ENCODE results near the gene LENEP. TPM values are rescaled to one million over a fixed set of nuclear protein-coding genes. Genes with fewer than 3 reads are reported as not detected.

The LENEP gene, protein sequence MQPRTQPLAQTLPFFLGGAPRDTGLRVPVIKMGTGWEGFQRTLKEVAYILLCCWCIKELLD
- total RNA-seq, result 0.54 TPM

DNA sequence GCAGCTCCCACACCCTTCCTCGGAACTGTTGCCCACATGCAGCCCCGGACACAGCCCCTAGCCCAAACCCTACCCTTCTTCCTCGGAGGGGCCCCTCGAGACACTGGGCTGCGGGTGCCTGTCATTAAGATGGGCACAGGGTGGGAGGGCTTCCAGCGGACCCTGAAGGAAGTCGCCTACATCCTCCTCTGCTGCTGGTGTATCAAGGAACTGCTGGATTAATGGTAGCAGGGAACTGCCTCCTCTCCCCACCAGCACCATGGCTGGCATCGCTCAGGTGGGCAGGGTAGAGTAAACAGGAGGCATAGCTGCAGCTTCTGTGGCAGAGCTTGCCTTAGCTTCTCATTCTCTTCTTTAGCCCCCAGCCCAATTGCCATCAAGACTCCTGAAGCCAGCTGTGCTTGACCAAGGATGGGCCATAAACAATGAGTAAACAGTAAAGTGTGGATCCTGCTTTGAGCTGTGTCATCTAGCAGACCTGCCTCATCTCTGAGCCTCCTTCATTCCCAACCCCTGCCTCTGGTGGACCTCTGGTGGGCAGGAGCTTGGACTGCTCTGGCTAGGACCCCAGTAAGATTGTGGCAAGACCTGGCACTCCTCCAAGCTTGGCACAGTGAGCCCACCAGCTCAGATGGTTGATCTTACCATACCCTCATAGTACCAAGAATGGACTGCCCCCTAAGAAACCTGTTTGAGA lies at the start of gene LENEP:
LENEP (plus strand) TSS at position 15 of the 697 bp plus-strand sequence; CDS start at position 37, 22 bp downstream.
- no peak for DNase-seq (ENCODE audit: low read depth in 2 of 3, low spot score in 2 of 3)

DNA sequence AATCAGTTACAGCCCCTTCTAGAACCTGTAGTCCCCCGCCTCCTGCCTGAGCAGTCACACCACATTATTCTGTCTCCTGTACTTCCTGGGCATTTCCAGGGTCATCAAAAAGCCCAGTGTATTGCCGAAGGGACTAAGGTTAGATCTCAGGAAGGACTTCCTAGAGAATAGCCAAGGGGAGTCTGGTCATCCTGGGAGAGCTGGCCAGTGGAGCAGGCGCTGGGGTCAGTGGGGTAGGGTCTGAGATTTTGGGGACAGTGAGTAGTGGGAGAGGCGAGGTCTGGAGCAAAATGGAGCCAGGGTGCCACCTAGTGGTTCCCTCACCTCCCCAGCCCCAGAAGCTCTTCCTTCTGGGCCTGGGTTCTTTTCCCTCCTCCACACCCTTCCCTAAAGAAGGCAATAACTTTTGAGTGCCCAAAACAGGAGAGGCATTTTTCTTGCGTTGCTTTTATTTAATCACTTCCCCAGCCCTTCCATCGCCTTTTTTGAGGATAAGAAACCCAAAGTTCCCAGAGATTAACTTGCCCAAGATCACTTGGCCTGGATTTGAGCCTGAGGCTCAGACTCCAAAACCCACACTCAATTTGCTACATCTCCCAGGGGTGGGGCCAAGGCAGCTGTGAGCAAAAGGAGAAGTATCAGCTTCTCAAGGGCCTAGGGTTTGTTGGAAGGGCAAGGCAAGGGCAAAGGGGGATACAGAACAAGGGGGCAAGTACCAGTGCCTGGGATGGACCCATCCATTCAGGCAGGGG lies 49.6 kb upstream of the LENEP start:
- peak in 2 of 3 donors; percentile 60 to 81 for DNase-seq (ENCODE audit: low read depth in 2 of 3, low spot score in 2 of 3)

DNA sequence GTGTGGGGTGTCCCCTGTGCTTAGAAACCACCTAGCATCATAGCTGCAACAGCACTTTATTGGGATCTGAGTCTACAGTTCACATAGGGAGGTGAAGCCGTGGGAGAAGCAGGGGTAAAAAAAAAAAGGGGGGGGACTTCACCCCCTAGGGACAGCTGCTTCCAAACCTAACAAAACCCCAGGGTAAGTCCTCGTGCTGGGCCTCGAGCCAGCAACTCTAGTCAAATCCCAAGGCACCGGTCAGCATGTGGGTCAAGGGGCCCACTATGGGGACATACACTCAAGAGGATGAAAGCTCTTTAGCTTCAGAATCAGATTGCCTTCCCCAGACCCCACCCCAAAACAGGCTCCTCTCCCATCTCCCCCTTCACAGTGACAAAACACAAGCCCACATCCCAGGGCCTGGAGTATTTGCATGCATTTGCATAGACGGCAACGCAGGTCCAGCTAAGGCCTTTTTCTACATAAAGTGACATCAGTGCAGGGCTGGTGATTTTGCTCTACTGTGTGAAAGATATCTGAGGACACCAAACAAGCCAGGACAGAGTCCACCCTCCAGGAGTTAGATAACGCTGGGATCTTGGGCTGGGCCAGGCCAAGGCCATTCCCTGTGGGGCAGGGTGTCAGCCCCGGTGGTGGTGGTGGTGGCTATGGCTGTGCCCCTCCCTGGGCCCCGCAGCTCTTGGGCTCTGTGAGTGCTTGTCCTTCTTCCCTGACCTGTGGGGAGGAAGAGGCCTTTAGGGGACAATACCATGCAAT lies 48.8 kb upstream of the LENEP start:
- no peak for DNase-seq (ENCODE audit: low read depth in 2 of 3, low spot score in 2 of 3)

DNA sequence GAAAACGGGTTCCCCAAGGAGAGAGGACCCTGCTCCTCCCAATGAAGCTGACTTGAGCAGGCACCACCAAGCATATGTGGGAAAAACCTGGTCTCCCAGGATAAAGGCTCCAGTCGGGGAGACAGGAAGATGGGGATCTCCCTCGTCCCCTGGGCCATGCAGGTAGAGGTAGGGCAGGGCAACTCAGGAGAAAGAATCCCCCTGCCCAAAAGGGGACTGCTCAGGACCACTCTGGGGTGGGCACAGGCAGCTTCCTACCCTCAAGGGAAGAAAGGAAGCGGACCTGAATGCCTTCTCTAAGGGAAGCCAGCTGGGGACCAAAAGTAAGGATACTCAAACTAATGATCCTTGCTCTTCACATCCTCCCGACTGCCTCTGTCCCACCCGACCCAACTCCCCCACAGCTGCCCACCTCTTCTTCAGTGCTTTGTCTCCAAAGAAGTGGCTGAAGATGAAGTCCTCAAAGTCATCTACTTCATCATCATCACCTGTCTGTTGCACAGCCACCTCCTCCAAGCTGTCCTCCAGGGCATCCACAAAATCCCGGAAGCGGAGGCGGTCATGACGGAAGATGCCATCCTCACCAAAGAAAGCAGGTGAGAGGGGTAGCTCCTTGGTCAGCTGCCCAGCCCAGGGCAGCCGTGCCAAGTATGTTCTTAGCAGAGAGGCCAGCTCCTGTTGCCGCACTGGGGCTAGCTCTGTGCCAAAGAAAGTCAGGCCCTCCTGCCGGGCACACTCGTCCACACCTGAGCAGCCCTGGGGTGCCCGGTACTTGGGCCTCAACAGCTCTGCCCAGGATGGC lies 48.0 kb upstream of the LENEP start:
- no peak for DNase-seq (ENCODE audit: low read depth in 2 of 3, low spot score in 2 of 3)

DNA sequence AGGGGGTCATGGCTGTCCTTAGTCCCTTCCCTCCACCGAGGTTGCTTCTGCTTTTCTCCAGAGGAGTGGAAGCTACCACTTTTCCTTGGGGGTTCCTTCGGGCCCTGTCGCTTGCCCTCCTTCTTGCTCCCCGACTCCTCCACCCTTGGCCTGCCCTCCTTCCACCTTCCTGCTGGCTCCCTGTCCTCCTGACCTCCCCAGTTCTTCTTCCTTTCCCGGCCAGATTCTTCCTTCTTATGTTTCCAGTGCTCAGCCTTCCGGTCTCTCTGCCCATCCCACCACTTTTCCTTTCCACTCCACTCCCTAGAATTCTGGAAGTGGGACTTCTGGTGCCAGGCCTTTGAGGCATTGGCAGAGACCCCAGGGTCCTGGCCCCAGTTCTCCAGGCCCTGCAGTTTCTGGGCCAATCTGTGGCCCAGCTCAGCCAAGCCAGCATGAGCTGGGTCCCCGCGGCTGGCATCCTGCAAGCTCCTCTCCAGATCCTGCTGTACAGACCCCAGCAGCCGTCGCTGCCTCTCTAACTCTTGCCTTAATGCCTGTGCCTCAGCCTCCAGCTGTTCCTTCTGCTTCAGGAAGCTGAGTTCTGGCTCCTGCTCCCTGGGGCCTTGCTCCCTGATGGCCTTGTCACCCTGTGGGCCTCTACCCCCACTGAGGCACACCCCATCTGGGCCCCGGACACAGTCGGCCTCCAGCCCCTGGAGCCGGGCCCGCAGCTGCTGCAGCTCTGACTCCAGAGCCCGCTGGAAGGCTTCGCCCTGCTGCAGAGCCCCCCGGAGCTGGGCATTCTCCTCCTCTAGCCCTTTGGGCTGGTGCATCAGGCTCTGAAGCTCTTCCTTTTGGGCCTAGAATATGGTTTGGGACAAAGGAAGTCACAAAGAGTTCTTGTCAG lies 47.2 kb upstream of the LENEP start:
- no peak for DNase-seq (ENCODE audit: low read depth in 2 of 3, low spot score in 2 of 3)

DNA sequence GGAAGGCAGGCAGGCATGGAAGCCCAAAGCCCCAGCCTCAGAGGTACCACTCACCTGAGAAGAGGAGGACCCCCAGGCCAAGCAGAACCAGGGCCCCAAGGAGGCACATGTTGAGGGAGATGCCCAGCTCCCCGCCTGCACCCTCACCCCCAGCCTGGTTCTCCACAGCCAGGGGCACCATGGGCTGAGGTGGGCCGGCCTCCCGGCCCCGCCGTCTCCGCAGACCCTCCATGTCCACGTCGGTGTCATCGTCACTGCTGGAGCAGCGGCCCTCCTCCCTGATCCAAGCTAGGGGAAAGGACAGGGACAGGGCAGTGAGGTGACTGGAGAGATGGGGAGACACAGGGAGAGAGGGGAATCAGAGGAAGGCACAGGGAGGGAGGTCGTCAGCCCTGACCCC lies 45.3 kb upstream of the LENEP start:
- no peak for DNase-seq (ENCODE audit: low read depth in 2 of 3, low spot score in 2 of 3)

DNA sequence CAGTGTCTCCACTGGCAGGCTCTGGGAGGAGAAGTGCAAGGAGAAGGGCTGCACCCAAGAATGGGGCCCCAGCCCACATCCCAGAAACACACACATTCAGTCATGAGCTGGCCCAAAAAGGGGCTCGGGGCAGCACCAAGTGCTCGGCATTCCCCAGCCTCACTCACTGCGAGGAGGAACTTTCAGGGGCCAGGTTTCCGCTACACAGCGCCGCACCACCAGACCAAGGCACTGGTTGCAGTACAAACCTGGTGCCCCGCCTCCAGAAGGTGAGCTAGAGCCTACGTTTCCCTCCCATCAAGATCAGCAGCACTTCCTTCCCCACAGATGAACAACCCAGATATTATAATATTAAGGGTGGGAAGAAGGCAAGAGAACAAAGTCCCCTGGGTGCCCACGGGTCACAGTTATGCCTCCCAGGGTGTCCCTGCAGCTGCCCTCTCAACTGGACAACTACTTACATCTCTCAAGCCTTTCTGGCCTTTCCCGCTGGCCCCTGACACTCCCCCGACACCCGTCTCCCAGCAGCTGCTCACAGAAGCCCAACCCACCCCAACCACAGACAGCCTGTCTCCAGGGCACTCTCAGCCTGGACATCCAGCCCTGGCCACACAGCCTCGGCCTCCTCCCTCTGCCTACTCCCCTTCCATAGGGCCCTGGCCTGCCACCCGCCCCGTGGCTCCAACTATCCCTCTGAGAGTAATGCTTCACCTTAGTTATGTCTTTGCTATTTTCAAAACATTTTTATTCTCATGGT lies 41.3 kb upstream of the LENEP start:
- peak in 2 of 3 donors; percentile 36 to 55 for DNase-seq (ENCODE audit: low read depth in 2 of 3, low spot score in 2 of 3)

DNA sequence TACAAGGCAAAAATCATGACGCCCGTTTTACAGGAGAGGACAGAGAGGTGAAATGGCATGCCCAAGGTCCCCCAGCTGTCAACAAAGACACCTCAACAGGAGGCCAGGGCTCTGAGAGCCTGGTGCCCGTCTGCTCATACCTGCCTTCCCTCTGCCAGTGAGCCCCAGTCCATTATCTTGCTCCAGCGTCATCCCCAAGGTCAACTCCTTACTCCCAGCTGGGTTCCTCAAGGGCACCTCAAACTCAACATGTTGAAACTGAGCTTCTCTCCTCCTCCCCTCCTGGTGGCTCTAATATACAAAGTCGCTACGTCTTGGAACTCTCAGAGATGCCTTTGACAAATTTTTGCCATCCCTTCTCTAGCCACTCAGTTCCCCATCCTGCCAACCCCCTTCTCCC lies 40.7 kb upstream of the LENEP start:
- DNase-seq (ENCODE audit: low read depth in 2 of 3, low spot score in 2 of 3), result no peak

DNA sequence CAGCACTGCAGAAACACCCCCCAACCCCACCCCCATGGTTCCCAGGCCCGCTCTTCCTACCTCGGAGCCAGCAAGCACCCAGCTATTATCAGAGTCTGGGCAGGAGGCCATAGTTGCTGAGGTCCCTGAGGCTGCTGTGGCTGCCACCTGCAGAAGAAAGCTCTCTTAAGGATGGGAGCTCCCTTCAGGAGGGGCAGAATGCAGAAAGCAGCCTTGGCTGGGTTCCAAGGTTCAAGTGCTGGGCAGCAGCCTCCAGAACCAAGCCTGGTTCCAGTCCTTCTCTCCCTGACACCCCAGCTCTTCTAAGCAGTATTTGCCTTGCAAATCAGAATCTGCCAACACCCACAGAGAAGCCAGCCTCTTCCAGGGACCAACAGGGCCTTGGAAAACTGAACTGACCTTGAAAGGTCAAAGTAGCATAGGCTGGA lies 39.8 kb upstream of the LENEP start:
- DNase-seq (ENCODE audit: low read depth in 2 of 3, low spot score in 2 of 3), result no peak

DNA sequence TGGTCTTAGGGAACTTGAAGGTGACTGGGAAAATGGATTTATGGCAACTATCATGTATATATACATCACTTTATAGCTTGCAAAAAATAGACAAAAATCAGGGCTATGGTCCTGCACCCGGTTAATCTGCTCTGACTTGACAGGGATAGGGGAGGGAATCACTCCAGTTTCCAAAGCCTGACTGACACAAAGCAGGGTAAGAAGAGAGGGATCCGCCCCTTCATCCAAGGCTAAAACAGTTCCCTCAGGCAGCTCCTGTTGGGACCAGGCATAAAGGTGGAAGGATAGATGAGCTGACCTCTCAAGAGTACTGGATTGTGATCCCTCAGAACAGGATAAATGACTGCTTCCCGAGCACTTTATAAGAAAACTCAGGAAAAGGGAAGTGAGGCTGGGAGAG lies 38.8 kb upstream of the LENEP start:
- DNase-seq (ENCODE audit: low read depth in 2 of 3, low spot score in 2 of 3), result no peak

DNA sequence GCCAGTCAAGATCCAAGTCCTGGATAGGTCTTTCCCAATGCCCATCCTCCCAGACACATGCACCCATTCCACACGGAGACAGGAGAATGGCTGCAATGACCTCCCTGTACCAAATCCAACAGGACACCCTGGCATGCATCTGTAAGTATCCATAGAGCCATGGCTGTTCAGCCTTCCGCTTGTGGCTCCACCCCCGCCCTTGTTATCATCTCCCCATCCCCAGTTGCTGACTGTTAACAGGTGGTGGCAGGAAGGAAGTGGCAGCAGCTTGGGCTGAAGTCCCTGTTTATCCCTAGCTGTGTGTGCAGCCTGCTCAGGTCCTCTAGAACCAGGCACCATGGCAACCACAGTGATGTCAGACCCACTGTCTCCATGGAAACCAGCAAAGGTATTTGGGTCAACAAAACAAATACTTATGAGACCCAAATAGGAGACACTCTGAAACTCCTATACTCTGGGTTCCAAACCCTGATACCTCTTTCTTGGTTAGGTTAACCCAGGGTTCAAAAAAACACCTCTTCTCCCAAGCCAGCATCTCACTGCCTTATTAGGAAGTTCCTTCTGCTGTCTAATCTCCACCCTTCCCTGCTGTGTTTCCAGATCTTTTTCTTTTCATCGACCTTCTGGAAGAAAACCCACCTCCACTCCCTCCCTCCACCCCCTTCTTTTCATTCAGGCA lies 38.2 kb upstream of the LENEP start:
- DNase-seq (ENCODE audit: low read depth in 2 of 3, low spot score in 2 of 3), result peak; percentile 92 to 98 (median 94)

DNA sequence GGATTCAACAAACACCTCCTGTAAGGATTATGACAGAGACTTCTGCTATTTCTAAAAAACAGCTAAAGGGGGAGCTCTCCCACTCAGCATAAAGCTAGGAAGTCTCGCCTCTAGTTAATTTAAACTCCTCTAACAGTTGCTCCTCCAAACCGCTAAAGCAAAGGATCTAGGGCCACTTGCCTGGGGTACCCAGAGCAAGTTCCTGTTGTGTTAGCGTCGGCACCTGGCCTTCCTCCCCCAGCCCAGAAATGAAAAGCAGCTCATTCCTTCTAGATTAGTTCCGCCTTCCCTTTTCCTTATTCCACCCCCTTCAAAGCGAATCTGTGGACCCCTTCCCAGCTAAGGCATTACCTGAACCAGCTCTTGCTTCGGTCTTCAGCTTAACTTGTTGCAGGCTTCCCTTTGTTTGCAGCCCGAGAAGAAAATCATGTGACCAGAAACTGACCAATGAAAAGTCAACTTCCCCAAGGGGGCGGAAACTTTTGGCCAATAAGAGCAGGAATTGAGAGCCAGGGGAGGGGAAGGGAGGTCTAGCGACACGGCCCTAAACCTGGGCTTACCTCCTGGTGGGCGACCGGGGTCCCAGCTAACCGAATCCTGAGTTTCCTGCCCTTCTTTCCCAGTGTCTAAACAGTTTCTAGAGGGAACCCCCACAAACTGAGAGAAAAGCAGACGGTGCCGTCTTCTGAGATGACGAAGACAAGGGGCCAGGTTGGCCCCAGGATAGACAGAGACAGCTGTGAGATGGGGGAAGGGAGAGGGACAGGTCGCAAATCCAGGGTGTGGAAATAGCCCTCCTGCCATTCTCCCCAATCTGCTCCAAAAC lies 37.5 kb upstream of the LENEP start, which contains the start of gene PBXIP1:
PBXIP1 (minus strand) TSS at position 382 of the 826 bp plus-strand sequence. CDS start 2,378 bp downstream, outside the sequence.
- peak; percentile 72 to 97 (median 89) for DNase-seq (ENCODE audit: low read depth in 2 of 3, low spot score in 2 of 3)

DNA sequence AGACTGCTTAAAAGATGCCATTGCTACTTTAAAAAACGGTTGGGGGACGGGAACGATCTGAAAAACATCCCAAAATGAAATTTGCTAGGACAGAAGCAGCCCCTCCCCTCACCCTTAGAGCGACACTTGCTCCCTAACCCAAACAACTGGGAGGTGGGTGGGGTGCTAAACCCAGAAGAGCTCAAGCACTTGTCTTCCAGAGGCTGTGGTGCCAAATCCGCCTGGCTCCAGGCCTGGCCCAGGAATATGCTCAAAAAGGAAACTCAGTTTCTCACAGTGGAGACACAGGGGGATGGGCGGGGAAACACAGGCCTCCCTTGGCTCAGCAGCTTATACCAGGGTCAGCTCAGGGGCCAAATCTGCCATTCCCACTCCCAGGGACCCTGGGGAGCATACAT lies 36.8 kb upstream of the LENEP start:
- no peak for DNase-seq (ENCODE audit: low read depth in 2 of 3, low spot score in 2 of 3)

DNA sequence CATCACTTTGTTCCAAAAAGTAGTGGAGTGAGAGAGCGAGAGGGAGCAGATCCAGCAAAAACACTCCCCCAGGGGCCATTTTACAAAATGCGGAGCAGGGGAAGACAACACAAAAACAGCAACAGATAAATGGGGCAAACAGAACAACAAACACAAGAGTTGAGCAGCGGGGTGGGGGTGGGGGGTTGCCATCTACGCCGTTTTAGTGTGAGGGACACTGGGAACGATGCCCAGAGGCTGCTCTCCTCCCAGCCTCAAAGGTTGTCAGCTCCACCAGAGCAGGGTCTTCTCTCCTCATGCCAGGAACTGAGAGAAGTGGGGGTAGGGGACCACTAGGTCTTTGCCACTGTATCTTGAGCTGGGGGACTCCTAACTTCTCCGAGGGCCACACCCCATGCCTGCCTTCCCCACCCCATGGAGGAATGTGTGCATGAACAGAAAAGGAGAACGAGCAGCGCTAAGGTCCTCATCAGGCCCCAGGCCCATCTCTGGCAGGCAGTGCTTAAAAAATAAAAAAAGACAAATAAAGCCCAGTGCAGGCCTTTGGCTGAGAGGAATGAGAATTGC lies 36.2 kb upstream of the LENEP start:
- no peak for DNase-seq (ENCODE audit: low read depth in 2 of 3, low spot score in 2 of 3)

DNA sequence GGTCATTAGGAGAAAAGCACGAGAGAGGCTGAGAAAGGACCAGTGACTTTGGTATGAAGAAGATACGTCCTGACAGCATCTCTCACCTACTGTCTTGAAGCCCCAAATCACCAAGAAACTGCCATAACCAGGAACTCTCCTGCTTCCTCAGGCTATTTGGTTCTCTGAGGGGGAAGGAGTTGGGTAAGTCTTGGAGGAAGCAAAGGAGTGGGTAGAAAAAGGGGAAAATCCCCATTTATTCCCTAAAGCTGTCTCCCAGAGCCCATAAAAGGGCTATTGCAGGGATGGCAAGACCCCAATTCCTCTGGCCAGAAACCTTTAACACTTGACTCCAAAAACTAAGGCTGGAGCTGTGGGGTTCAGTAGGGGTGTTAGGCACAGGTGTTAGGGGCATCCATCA lies 35.4 kb upstream of the LENEP start:
- DNase-seq (ENCODE audit: low read depth in 2 of 3, low spot score in 2 of 3), result no peak

DNA sequence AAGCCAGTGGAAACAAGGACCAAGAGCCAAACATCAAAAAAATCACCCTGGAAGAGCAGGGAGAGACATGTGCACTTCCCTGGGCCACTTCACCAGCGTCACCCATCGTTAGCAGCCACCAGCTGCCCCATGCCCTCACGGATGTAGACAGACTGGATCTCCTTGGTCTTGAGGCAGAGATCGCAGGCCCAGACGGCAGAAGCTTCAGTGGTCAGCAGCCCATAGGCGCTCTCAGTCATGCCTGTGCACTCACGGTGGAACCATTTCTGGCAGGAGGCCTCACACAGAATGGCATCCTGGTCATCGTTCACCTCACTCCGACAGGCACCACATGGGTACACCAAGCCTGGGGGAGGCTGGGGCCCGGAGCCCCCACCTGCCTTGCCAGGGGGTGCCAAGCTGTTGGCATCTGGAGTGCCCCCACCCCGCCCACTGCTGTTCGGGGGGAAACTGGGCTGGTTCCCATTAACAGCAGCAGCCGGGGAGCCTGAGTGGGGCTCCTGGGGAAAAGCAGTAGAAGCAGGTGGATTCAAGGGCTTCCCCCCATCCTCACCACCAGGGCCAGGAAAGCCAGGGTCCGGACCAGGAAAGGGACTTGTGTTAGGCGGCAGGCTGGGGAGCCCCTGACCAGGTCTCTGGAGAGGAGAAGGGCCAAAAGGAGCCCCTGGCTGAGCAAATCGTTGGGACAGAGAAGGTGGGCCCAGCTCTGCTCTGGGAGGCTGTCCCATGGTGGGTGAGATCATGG lies 34.5 kb upstream of the LENEP start:
- no peak for DNase-seq (ENCODE audit: low read depth in 2 of 3, low spot score in 2 of 3)
